Activated naive CD8-positive, alpha-beta T cell treated with anti-CD3 and anti-CD28 coated beads, Interleukin-2, amount 10 ng/mL, durations not matched to agents 7 days and 5 days (primary cell): ENCODE results near the gene CCDC137. TPM values are rescaled to one million over a fixed set of nuclear protein-coding genes. Genes with fewer than 3 reads are reported as not detected.

ENCODE experiments used
- ATAC-seq: fragments of 150-1000 bp; cut with Tn5 transposase; one replicate; pipeline ENCODE4 v1.10.0; 2021; ENCODE audit warnings: low read depth, moderate library complexity
- POLR2A ChIA-PET: fragments of 350-600 bp; sonication (Branson Sonifier 250); formaldehyde crosslinking; loops from one replicate; lab custom pipeline; 2021; ENCODE audit warnings: antibody characterized with exemption; lab: Charles Lee
- DNase-seq: peaks from one replicate; pipeline ENCODE4 v3.0.0; 2021
- H3K27ac Mint-ChIP-seq: one replicate; pipeline ENCODE4 v1.8.0; 2022; ENCODE audit warnings: mild to moderate bottlenecking, mixed read lengths
- H3K27me3 Mint-ChIP-seq: one replicate; pipeline ENCODE4 v1.8.0; 2022; ENCODE audit warnings: mild to moderate bottlenecking, moderate library complexity, mixed read lengths
- H3K36me3 Mint-ChIP-seq: one replicate; pipeline ENCODE4 v1.8.0; 2021; ENCODE audit warnings: mild to moderate bottlenecking, mixed read lengths
- H3K4me1 Mint-ChIP-seq: one replicate; pipeline ENCODE4 v1.8.0; 2021; ENCODE audit warnings: mixed read lengths
- H3K4me3 Mint-ChIP-seq: one replicate; pipeline ENCODE4 v1.8.0; 2022; ENCODE audit warnings: mild to moderate bottlenecking, moderate library complexity, mixed read lengths
- H3K9me3 Mint-ChIP-seq: one replicate; pipeline ENCODE4 v1.8.0; 2021; ENCODE audit warnings: mixed read lengths
- total RNA-seq, 2 experiments: library from RNA; stranded (reverse); gene quantifications; one replicate each; pipeline ENCODE4 v1.2.3, GENCODE V29; 2021

The CCDC137 gene
- total RNA-seq, 2 experiments from 2014 or later: 31.3 to 32.0 TPM

- H3K27ac Mint-ChIP-seq: no peak overlapping the region
- DNase-seq: no peak
- no peak for ATAC-seq
- no peaks in the 10 kb centered on the region for H3K9me3 Mint-ChIP-seq
- no peaks in the 10 kb centered on the region for H3K36me3 Mint-ChIP-seq
- no peaks in the 10 kb centered on the region for H3K4me1 Mint-ChIP-seq
- POLR2A ChIA-PET: interaction anchor here (0.7 kb wide), 1 partner anchor 39 kb away, joined by 6 read pairs; the partner anchor contains the start of gene ARL16
- H3K27me3 Mint-ChIP-seq: peaks cover 25% of the 10 kb centered on the region
- H3K4me3 Mint-ChIP-seq: no peak overlapping the region
Observed at GRCh38 chr17:81644496-81644895, 22.0 kb upstream of the CCDC137 start.

- Mint-ChIP-seq H3K27ac (no peak overlapping the region), H3K4me1 (no peaks in the 10 kb centered on the region), H3K4me3 (no peak overlapping the region), H3K36me3 (no peaks in the 10 kb centered on the region), H3K27me3 (peaks cover 25% of the 10 kb centered on the region), H3K9me3 (peaks cover 1% of the 10 kb centered on the region)
- no peak for ATAC-seq
- POLR2A ChIA-PET: no interaction called here
- DNase-seq: no peak
Observed at GRCh38 chr17:81644976-81645952, 21.3 kb upstream of the CCDC137 start.

GRCh38 chr17:81646869-81647600 lies 19.5 kb upstream of the CCDC137 start:
- Mint-ChIP-seq H3K27ac (no peak overlapping the region), H3K4me1 (peaks cover 3% of the 10 kb centered on the region), H3K4me3 (no peak overlapping the region), H3K36me3 (peaks cover 3% of the 10 kb centered on the region), H3K9me3 (peaks cover 1% of the 10 kb centered on the region), H3K27me3 (peaks cover 25% of the 10 kb centered on the region)
- DNase-seq: no peak
- POLR2A ChIA-PET: interaction anchor here (0.6 to 0.7 kb wide), 2 partner anchors 18 to 20 kb away, joined by 3 to 5 read pairs; no protein-coding TSS in a partner anchor
- no peak for ATAC-seq

- POLR2A ChIA-PET: interaction anchor here (0.6 to 0.7 kb wide), 2 partner anchors 18 to 20 kb away, joined by 3 to 5 read pairs; no protein-coding TSS in a partner anchor
- Mint-ChIP-seq H3K4me3 (no peak overlapping the region), H3K9me3 (peaks cover 1% of the 10 kb centered on the region), H3K4me1 (peaks cover 3% of the 10 kb centered on the region), H3K27ac (no peak overlapping the region), H3K27me3 (peaks cover 25% of the 10 kb centered on the region), H3K36me3 (peaks cover 3% of the 10 kb centered on the region)
- no peak for DNase-seq
- ATAC-seq: no peak
Observed at GRCh38 chr17:81647640-81648012, 18.9 kb upstream of the CCDC137 start.

- Mint-ChIP-seq H3K27ac (no peak overlapping the region), H3K36me3 (peaks cover 3% of the 10 kb centered on the region), H3K4me3 (no peak overlapping the region), H3K27me3 (peaks cover 25% of the 10 kb centered on the region), H3K4me1 (peaks cover 3% of the 10 kb centered on the region), H3K9me3 (peaks cover 1% of the 10 kb centered on the region)
- POLR2A ChIA-PET: interaction anchor here (0.6 to 0.7 kb wide), 2 partner anchors 17 to 19 kb away, joined by 3 to 5 read pairs; no protein-coding TSS in a partner anchor
- no peak for ATAC-seq
- DNase-seq: no peak
Observed at GRCh38 chr17:81648013-81648706, 18.4 kb upstream of the CCDC137 start.

GRCh38 chr17:81648707-81649085 lies 17.8 kb upstream of the CCDC137 start:
- Mint-ChIP-seq H3K27me3 (peaks cover 25% of the 10 kb centered on the region), H3K4me3 (no peak overlapping the region), H3K4me1 (peaks cover 7% of the 10 kb centered on the region), H3K9me3 (peaks cover 1% of the 10 kb centered on the region), H3K36me3 (peaks cover 3% of the 10 kb centered on the region), H3K27ac (no peak overlapping the region)
- DNase-seq: no peak
- ATAC-seq: no peak
- POLR2A ChIA-PET: no interaction called here

GRCh38 chr17:81650951-81651350 lies 15.6 kb upstream of the CCDC137 start:
- no peak for DNase-seq
- Mint-ChIP-seq H3K4me3 (no peak overlapping the region), H3K27me3 (peaks cover 25% of the 10 kb centered on the region), H3K27ac (no peak overlapping the region), H3K9me3 (peaks cover 1% of the 10 kb centered on the region), H3K36me3 (peaks cover 3% of the 10 kb centered on the region), H3K4me1 (peaks cover 9% of the 10 kb centered on the region)
- no peak for ATAC-seq
- POLR2A ChIA-PET: interaction anchor here (0.9 to 1.1 kb wide), 2 partner anchors 13 to 22 kb away, joined by 3 to 5 read pairs; no protein-coding TSS in a partner anchor

GRCh38 chr17:81651692-81652091 lies 14.8 kb upstream of the CCDC137 start:
- ATAC-seq (no peak), DNase-seq (no peak)
- Mint-ChIP-seq H3K27ac (no peak overlapping the region), H3K27me3 (peaks cover 21% of the 10 kb centered on the region), H3K4me3 (peak overlapping the region; percentile 50), H3K9me3 (peaks cover 1% of the 10 kb centered on the region), H3K4me1 (peaks cover 10% of the 10 kb centered on the region), H3K36me3 (peaks cover 3% of the 10 kb centered on the region)
- POLR2A ChIA-PET: interaction anchor here (1.1 to 4.4 kb wide), 2 partner anchors 12 to 14 kb away, joined by 3 to 45 read pairs; partner anchors contain the start of genes CCDC137 and OXLD1

- Mint-ChIP-seq H3K4me1 (peaks cover 18% of the 10 kb centered on the region), H3K4me3 (peak overlapping the region; percentile 95), H3K9me3 (peaks cover 1% of the 10 kb centered on the region), H3K36me3 (peaks cover 3% of the 10 kb centered on the region), H3K27me3 (peaks cover 11% of the 10 kb centered on the region), H3K27ac (peak overlapping the region; percentile 98)
- ATAC-seq (peak; percentile 76), DNase-seq (peak; percentile 64)
- POLR2A ChIA-PET: interaction anchor here (1.0 to 4.4 kb wide), 6 partner anchors 10 to 101 kb away, joined by 3 to 45 read pairs (median 6); partner anchors contain the start of genes ARL16, CCDC137, FAAP100 and HGS
Observed at GRCh38 chr17:81652906-81653771, 13.4 kb upstream of the CCDC137 start.

GRCh38 chr17:81655378-81656117 lies 11.0 kb upstream of the CCDC137 start:
- peaks cover 18% of the 10 kb centered on the region for H3K4me1 Mint-ChIP-seq
- peak overlapping the region; percentile 12 for H3K27ac Mint-ChIP-seq
- no peak overlapping the region for H3K4me3 Mint-ChIP-seq
- POLR2A ChIA-PET: interaction anchor here (4.4 kb wide), 1 partner anchor 10 kb away, joined by 45 read pairs; the partner anchor contains the start of genes CCDC137 and OXLD1
- no peak for ATAC-seq
- no peaks in the 10 kb centered on the region for H3K27me3 Mint-ChIP-seq
- DNase-seq: no peak
- no peaks in the 10 kb centered on the region for H3K9me3 Mint-ChIP-seq
- peaks cover 3% of the 10 kb centered on the region for H3K36me3 Mint-ChIP-seq

- H3K4me1 Mint-ChIP-seq: peaks cover 18% of the 10 kb centered on the region
- peak within 1 kb of the TSS; percentile 64 for H3K27ac Mint-ChIP-seq
Observed at GRCh38 chr17:81656118-81656743, 10.3 kb upstream of the CCDC137 start, which contains the start of gene PDE6G. PDE6G (minus strand) TSS chr17:81656542; CDS start chr17:81653305, 3,237 bp downstream.

More at GRCh38 chr17:81656118-81656743, 10.3 kb upstream of the CCDC137 start, which contains the start of gene PDE6G:
- peaks cover 3% of the 10 kb centered on the region for H3K36me3 Mint-ChIP-seq
- H3K4me3 Mint-ChIP-seq: peak within 1 kb of the TSS; percentile 32
- POLR2A ChIA-PET: interaction anchor here (2.2 to 4.4 kb wide), 2 partner anchors 9 to 10 kb away, joined by 14 to 45 read pairs; partner anchors contain the start of genes CCDC137 and OXLD1
- H3K9me3 Mint-ChIP-seq: no peaks in the 10 kb centered on the region
- H3K27me3 Mint-ChIP-seq: no peaks in the 10 kb centered on the region
- no peak for ATAC-seq
- DNase-seq: no peak
